GM23248 (cell line): ENCODE measurements around the gene UPK3A. TPM values are rescaled to one million over a fixed set of nuclear protein-coding genes. Genes with fewer than 3 reads are reported as not detected.

Experiments used
- DNase-seq: peaks from one replicate; pipeline ENCODE4 v3.0.0-alpha.2; 2015
- H2AFZ ChIP-seq: fragments of 200-600 bp; sonication (generic); 2 replicates; pipeline ENCODE4 v1.6.1; 2016; ENCODE audit warnings: antibody characterized with exemption
- H3F3A ChIP-seq: fragments of 200-600 bp; sonication (generic); 2 replicates; pipeline ENCODE4 v1.6.1; 2016; ENCODE audit warnings: mild to moderate bottlenecking, antibody characterized with exemption, mixed run types; ENCODE audit not compliant: insufficient read depth
- H3K27ac ChIP-seq: fragments of 200-600 bp; sonication (generic); 2 replicates; pipeline ENCODE4 v1.5.1; 2016; ENCODE audit warnings: mild to moderate bottlenecking
- H3K27me3 ChIP-seq: fragments of 200-600 bp; sonication (generic); replicated peaks from 2 replicates; pipeline ENCODE4 v1.6.1; 2016; ENCODE audit warnings: mild to moderate bottlenecking; ENCODE audit not compliant: insufficient read depth
- H3K36me3 ChIP-seq: fragments of 200-600 bp; sonication (generic); 2 replicates; pipeline ENCODE4 v1.6.1; 2016; ENCODE audit warnings: low read depth, mild to moderate bottlenecking
- H3K4me1 ChIP-seq: fragments of 200-600 bp; sonication (generic); 2 replicates; pipeline ENCODE4 v1.6.1; 2016; ENCODE audit warnings: mild to moderate bottlenecking; ENCODE audit not compliant: insufficient read depth
- H3K4me2 ChIP-seq: fragments of 200-600 bp; sonication (generic); one replicate; pipeline ENCODE4 v1.6.1; 2016; ENCODE audit warnings: mild to moderate bottlenecking; ENCODE audit not compliant: unreplicated experiment
- H3K4me3 ChIP-seq: fragments of 200-600 bp; sonication (generic); 2 replicates; pipeline ENCODE4 v1.5.1; 2016; ENCODE audit warnings: mild to moderate bottlenecking
- H3K79me2 ChIP-seq: fragments of 200-600 bp; sonication (generic); 2 replicates; pipeline ENCODE4 v1.6.1; 2016; ENCODE audit warnings: mild to moderate bottlenecking; ENCODE audit not compliant: insufficient read depth
- H3K9ac ChIP-seq: fragments of 200-600 bp; sonication (generic); 2 replicates; pipeline ENCODE4 v1.6.1; 2016; ENCODE audit warnings: mild to moderate bottlenecking
- H3K9me2 ChIP-seq: fragments of 200-600 bp; sonication (generic); 2 replicates; pipeline ENCODE4 v1.6.1; 2016; ENCODE audit warnings: mixed run types, mild to moderate bottlenecking, moderate library complexity; ENCODE audit not compliant: insufficient read depth
- H3K9me3 ChIP-seq: fragments of 200-600 bp; sonication (generic); one replicate; pipeline ENCODE4 v1.6.1; 2017; ENCODE audit warnings: low read depth
- H4K20me1 ChIP-seq: fragments of 200-600 bp; sonication (generic); 2 replicates; pipeline ENCODE4 v1.6.0; 2016; ENCODE audit not compliant: insufficient read depth
- EZH2 ChIP-seq: fragments of 200-600 bp; sonication (generic); IDR thresholded peaks from 2 replicates; pipeline ENCODE4 v1.6.1; 2018; ENCODE audit warnings: antibody characterized with exemption, mild to moderate bottlenecking; ENCODE audit not compliant: insufficient read depth, poor library complexity, severe bottlenecking
- EZH2phosphoT487 ChIP-seq: fragments of 200-600 bp; sonication (generic); IDR thresholded peaks from 2 replicates; pipeline ENCODE4 v1.6.1; 2018; ENCODE audit warnings: antibody characterized with exemption, moderate library complexity, mild to moderate bottlenecking, low read depth; ENCODE audit not compliant: insufficient read depth
- WGBS, 2 experiments: methylation state at CpG; one replicate each; pipeline ENCODE4 v1.1.6; 2015 to 2017; ENCODE audit warnings: low lambda C conversion rate in 2 of 2, low coverage in 1 of 2; ENCODE audit errors: missing lambda C conversion rate in 2 of 2; 5-methylcytosine and 5-hydroxymethylcytosine counted together
- in situ Hi-C: fragments of 300-500 bp; cut with MboI; formaldehyde crosslinking; loops from 2 replicates; pipeline ENCODE4 v1.15.0; 2020
- polyA plus RNA-seq: library from polyadenylated mRNA; unstranded; fragments of >200 nt; fragmentation: Nextera tagmentation; extraction: Ambion mirVana; gene quantifications from 2 replicates; pipeline ENCODE4 v1.2.1, GENCODE V29; 2016
- total RNA-seq: library from RNA; depleted of rRNA; stranded (reverse); fragments of >200 nt; shearing (Covaris generic); gene quantifications from 2 replicates; pipeline ENCODE4 v1.2.3, GENCODE V29; 2014

The UPK3A gene
- total and polyA plus RNA-seq, 2 experiments from 2014 or later = not detected

DNA sequence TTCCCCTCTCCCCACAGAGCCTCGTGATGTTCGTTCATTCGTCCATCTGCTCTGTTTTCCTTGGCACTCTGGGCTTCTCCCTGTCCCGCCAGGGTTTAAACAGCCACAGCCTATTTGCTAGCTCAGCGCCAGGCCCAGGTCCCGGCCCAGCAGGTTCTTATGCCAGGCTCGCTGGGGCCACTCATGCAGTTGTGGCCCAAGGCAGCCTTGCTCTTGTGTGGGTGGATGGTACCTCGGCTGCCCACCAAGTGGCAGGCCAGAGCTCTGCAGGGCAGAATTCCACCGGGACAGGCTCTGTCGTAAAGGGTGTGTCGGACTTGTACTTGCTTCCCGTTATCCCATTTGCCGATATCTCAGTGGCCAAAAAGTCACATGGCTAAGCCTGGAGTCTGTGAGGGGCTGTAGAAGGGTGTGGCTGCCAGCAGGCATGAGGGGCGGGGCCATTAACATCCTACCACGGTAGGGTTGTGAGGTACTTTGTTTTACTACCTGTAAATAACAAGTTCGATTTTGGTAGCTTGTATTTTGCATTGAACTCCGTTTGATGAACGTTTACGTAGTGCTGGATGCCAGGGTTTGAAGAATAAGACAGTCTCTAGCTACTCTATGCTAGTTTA, 32.9 kb downstream of the UPK3A start:
- no peak for TF ChIP-seq EZH2phosphoT487
- no peak for TF ChIP-seq EZH2
- peak overlapping the region; percentile 90 for H3K27ac ChIP-seq
- in situ Hi-C loops = no loop called here
- H3K36me3 ChIP-seq = no peaks in the 10 kb centered on the region
- 12 to 14% methylated on average over 19 of the region's 19 CpGs for WGBS, 2 experiments
- peak overlapping the region; percentile 73 for H3K4me2 ChIP-seq
- peak; percentile 87 for DNase-seq
- peak overlapping the region; percentile 47 for H3K4me3 ChIP-seq
- H3K9me3 ChIP-seq = no peaks in the 10 kb centered on the region
- H4K20me1 ChIP-seq = no peaks in the 10 kb centered on the region
- H3K4me1 ChIP-seq = peaks cover 24% of the 10 kb centered on the region
- H3K9ac ChIP-seq = peak overlapping the region; percentile 71
- peak overlapping the region; percentile 80 for H2AFZ ChIP-seq
- peaks cover 22% of the 10 kb centered on the region for H3F3A ChIP-seq
- H3K9me2 ChIP-seq = no peaks in the 10 kb centered on the region
- H3K27me3 ChIP-seq = no peaks in the 10 kb centered on the region
- peaks cover 51% of the 10 kb centered on the region for H3K79me2 ChIP-seq

- no peaks in the 10 kb centered on the region for H3K9me3 ChIP-seq
- peak overlapping the region; percentile 71 for H3K9ac ChIP-seq
- DNase-seq = peak; percentile 94
- peaks cover 24% of the 10 kb centered on the region for H3K4me1 ChIP-seq
- H3F3A ChIP-seq = peaks cover 22% of the 10 kb centered on the region
- peak overlapping the region; percentile 90 for H3K27ac ChIP-seq
- H3K27me3 ChIP-seq = no peaks in the 10 kb centered on the region
- peaks cover 51% of the 10 kb centered on the region for H3K79me2 ChIP-seq
- in situ Hi-C loops = no loop called here
- peak overlapping the region; percentile 47 for H3K4me3 ChIP-seq
- no peak for TF ChIP-seq EZH2phosphoT487
- TF ChIP-seq EZH2 = no peak
- peak overlapping the region; percentile 73 for H3K4me2 ChIP-seq
- no peaks in the 10 kb centered on the region for H3K36me3 ChIP-seq
- no peaks in the 10 kb centered on the region for H4K20me1 ChIP-seq
- no peaks in the 10 kb centered on the region for H3K9me2 ChIP-seq
- WGBS, 2 experiments = 4 to 10% methylated on average over 8 of the region's 8 CpGs
- peak overlapping the region; percentile 80 for H2AFZ ChIP-seq
Observed at GRCh38 chr22:45318168-45318557, 33.4 kb downstream of the UPK3A start.

DNA sequence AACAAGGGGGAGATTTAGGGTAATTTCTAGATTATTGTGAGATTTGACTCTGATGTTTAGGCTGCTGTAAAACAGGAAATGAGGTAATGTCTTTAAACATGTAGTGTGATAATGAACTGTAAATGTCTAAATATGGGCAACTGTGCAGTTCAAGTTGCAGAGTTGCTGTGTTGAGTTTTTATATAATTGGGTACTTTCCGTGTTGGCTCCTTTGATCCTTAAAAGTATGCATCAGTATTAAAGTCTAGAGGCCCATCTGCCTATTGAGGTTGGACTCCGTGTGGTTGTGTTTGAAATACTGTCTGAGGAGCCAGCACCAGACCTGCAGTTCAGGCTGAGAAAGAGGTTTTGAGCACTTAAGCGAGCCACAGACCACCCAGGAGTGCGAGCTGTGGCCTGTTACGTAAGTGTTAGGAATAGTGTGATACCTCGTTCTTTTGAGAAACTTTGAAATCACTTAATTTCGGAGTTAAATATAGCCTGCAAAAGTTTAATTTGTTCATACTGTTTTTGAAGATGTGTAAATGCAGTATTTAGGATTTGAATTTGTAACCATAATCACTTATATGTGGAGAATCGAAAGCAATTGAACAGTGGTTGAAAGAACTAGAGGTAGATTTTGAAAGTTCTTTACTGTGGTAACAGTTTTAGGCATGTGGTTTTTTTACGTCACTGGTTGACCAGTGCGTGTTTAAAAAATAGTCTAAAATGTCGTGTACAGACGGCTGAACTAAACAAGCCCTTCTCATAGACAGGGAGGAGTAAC, 34.0 kb downstream of the UPK3A start:
- TF ChIP-seq EZH2phosphoT487 (no peak), EZH2 (no peak)
- DNase-seq = no peak
- in situ Hi-C loops = no loop called here
- peak overlapping the region; percentile 71 for H3K9ac ChIP-seq
- H4K20me1 ChIP-seq = no peaks in the 10 kb centered on the region
- peak overlapping the region; percentile 80 for H2AFZ ChIP-seq
- H3K4me3 ChIP-seq = peak overlapping the region; percentile 47
- no peaks in the 10 kb centered on the region; the same call in 1 of the 2 replicates for H3K36me3 ChIP-seq
- no peaks in the 10 kb centered on the region for H3K9me2 ChIP-seq
- WGBS, 2 experiments = 65 to 69% methylated on average over 12 of the region's 12 CpGs
- H3F3A ChIP-seq = peaks cover 22% of the 10 kb centered on the region
- H3K9me3 ChIP-seq = no peaks in the 10 kb centered on the region
- peak overlapping the region; percentile 73 for H3K4me2 ChIP-seq
- peak overlapping the region; percentile 90 for H3K27ac ChIP-seq
- H3K27me3 ChIP-seq = no peaks in the 10 kb centered on the region
- H3K79me2 ChIP-seq = peaks cover 51% of the 10 kb centered on the region
- H3K4me1 ChIP-seq = peaks cover 24% of the 10 kb centered on the region

DNA sequence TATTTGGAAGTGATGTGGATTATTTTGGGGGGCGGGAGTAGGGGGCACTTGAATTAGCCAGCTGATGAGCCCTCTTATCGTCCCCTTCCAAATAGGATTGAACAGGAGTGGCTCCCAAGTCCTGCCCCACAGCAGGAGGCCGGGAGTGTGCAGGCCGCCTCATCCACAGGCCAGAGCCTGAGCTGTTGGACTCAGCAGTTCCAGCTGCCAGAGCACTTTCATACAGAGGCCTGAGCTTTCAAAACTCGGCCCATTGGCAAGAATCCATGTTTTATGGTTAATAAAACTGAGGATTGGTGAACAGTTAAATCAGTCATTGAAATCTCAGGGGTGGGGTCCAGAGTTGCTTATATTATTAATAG, 34.6 kb downstream of the UPK3A start:
- TF ChIP-seq EZH2 = no peak
- no peak for TF ChIP-seq EZH2phosphoT487
- Histone ChIP-seq H3K4me2 (no peak overlapping the region), H3K9me2 (no peaks in the 10 kb centered on the region), H2AFZ (peak overlapping the region; percentile 80), H3F3A (peaks cover 22% of the 10 kb centered on the region), H3K27me3 (no peaks in the 10 kb centered on the region), H3K9ac (peak overlapping the region; percentile 71), H3K4me3 (no peak overlapping the region), H3K4me1 (peaks cover 24% of the 10 kb centered on the region), H3K27ac (peak overlapping the region; percentile 90), H4K20me1 (no peaks in the 10 kb centered on the region), H3K36me3 (no peaks in the 10 kb centered on the region; the same call in 1 of the 2 replicates), H3K79me2 (peaks cover 50% of the 10 kb centered on the region), H3K9me3 (no peaks in the 10 kb centered on the region)
- WGBS, 2 experiments = 29 to 42% methylated on average over 5 of the region's 5 CpGs
- in situ Hi-C loops = no loop called here
- DNase-seq = peak; percentile 51
